HepG2 (cell line): ENCODE measurements around the gene AMD1. TPM values are rescaled to one million over a fixed set of nuclear protein-coding genes. Genes with fewer than 3 reads are reported as not detected.

Source experiments
- ETV6 ChIP-seq: sonication (generic); formaldehyde crosslinking; conservative IDR thresholded peaks from 2 replicates; pipeline ENCODE4 v1.4.0; 2020; ENCODE audit warnings: missing genetic modification reagents
- HOXA7 ChIP-seq: sonication (generic); formaldehyde crosslinking; IDR thresholded peaks from 2 replicates; pipeline ENCODE4 v1.8.1; 2022; ENCODE audit warnings: mild to moderate bottlenecking, missing genetic modification reagents, moderate library complexity
- HOXA9 ChIP-seq: sonication (generic); formaldehyde crosslinking; IDR thresholded peaks from 2 replicates; pipeline ENCODE4 v1.8.1; 2022; ENCODE audit warnings: missing genetic modification reagents, mild to moderate bottlenecking, moderate library complexity, borderline replicate concordance
- KMT2B ChIP-seq: IDR thresholded peaks from 2 replicates; pipeline ENCODE4 v1.6.1; 2016; ENCODE audit warnings: missing genetic modification reagents, missing compliant biosample characterization
- MTF1 ChIP-seq: sonication (generic); formaldehyde crosslinking; IDR thresholded peaks from 2 replicates; pipeline ENCODE4 v1.5.0; 2020; ENCODE audit warnings: missing genetic modification reagents
- PAX8 ChIP-seq: sonication (generic); formaldehyde crosslinking; IDR thresholded peaks from 2 replicates; pipeline ENCODE4 v1.8.0; 2022; ENCODE audit warnings: mild to moderate bottlenecking, missing genetic modification reagents, borderline replicate concordance
- RBAK ChIP-seq: sonication (generic); formaldehyde crosslinking; IDR thresholded peaks from 2 replicates; pipeline ENCODE4 v1.5.1; 2020; ENCODE audit warnings: mild to moderate bottlenecking, missing genetic modification reagents
- SOX13 ChIP-seq, 3 experiments: fragments of 450-650 bp in 1 of 3; sonication (generic) in 1 of 3; formaldehyde crosslinking in 1 of 3; IDR thresholded peaks in 2 of 3; conservative IDR thresholded peaks in 1 of 3; 2 replicates each; pipeline versions ENCODE4 v1.5.0 to v1.6.1; 2016 to 2020; ENCODE audit warnings: antibody characterized with exemption in 1 of 3, mild to moderate bottlenecking in 1 of 3, missing compliant biosample characterization in 1 of 3, missing genetic modification reagents in 1 of 3, moderate library complexity in 1 of 3
- THYN1 ChIP-seq: sonication (generic); formaldehyde crosslinking; IDR thresholded peaks from 2 replicates; pipeline ENCODE4 v1.8.1; 2023; ENCODE audit warnings: low read depth, mild to moderate bottlenecking, moderate library complexity, missing genetic modification reagents, borderline replicate concordance
- YY1 ChIP-seq: IDR thresholded peaks from 2 replicates; pipeline ENCODE4 v1.6.1; 2011; ENCODE audit warnings: low read length, low read depth, moderate library complexity, mild to moderate bottlenecking; ENCODE audit not compliant: insufficient read depth, insufficient replicate concordance
- ZBTB21 ChIP-seq: sonication (generic); formaldehyde crosslinking; IDR thresholded peaks from 2 replicates; pipeline ENCODE4 v1.4.0; 2020; ENCODE audit warnings: missing genetic modification reagents
- ZNF225 ChIP-seq: sonication (generic); formaldehyde crosslinking; IDR thresholded peaks from 2 replicates; pipeline ENCODE4 v1.4.0; 2020; ENCODE audit warnings: mild to moderate bottlenecking, missing genetic modification reagents
- ZNF234 ChIP-seq: sonication (generic); formaldehyde crosslinking; conservative IDR thresholded peaks from 2 replicates; pipeline ENCODE4 v1.5.1; 2020; ENCODE audit warnings: mild to moderate bottlenecking, missing genetic modification reagents
- ZNF747 ChIP-seq: sonication (generic); formaldehyde crosslinking; IDR thresholded peaks from 2 replicates; pipeline ENCODE4 v1.8.1; 2023; ENCODE audit warnings: missing genetic modification reagents, mild to moderate bottlenecking, borderline replicate concordance
- ZNF75D ChIP-seq: sonication (generic); formaldehyde crosslinking; IDR thresholded peaks from 2 replicates; pipeline ENCODE4 v1.8.1; 2023; ENCODE audit warnings: missing genetic modification reagents, mild to moderate bottlenecking, borderline replicate concordance
- polyA plus RNA-seq, 8 experiments: library from polyadenylated mRNA; depleted of rRNA in 3 of 8; stranded (reverse) in 7 of 8; unstranded in 1 of 8; fragments of >200 nt; fragmentation: Illumina TruSeq in 4 of 8; extraction: Trizol in 4 of 8; gene quantifications; 2 replicates each; pipeline versions ENCODE4 v1.2.1 to v1.2.3, GENCODE V29; 2011 to 2016; ENCODE audit warnings: low read depth in 4 of 8, missing spikeins in 1 of 8, mixed read lengths in 1 of 8; ENCODE audit not compliant: insufficient read depth in 1 of 8
- total RNA-seq, 5 experiments: library from RNA; depleted of rRNA; stranded (reverse); fragments of >200 nt; fragmentation: Illumina TruSeq; extraction: Trizol; gene quantifications; 2 replicates each; pipeline ENCODE4 v1.2.3, GENCODE V29; 2016; ENCODE audit warnings: low read depth in 1 of 5
- TF ChIP-seq, protein P1 (sequence below): sonication (generic); formaldehyde crosslinking; IDR thresholded peaks from 2 replicates; pipeline ENCODE4 v1.5.1; 2020; ENCODE audit warnings: missing genetic modification reagents, mild to moderate bottlenecking, borderline replicate concordance
- TF ChIP-seq, protein P2 (sequence below): sonication (generic); formaldehyde crosslinking; IDR thresholded peaks from 2 replicates; pipeline ENCODE4 v1.4.0; 2020; ENCODE audit warnings: mild to moderate bottlenecking, missing genetic modification reagents
- TF ChIP-seq, protein P3 (sequence below): sonication (generic); formaldehyde crosslinking; IDR thresholded peaks from 2 replicates; pipeline ENCODE4 v1.5.0; 2020; ENCODE audit warnings: mild to moderate bottlenecking, missing genetic modification reagents, borderline replicate concordance
- TF ChIP-seq, protein P4 (sequence below): sonication (generic); formaldehyde crosslinking; IDR thresholded peaks from 2 replicates; pipeline ENCODE4 v1.4.0; 2020; ENCODE audit warnings: missing genetic modification reagents, low read depth, mild to moderate bottlenecking, borderline replicate concordance

Gene AMD1
- total and polyA plus RNA-seq, 2 of the 13 experiments (the other 11 are each of a cell fraction or from before 2014, with no cell fraction given), result 108 to 123 TPM

DNA sequence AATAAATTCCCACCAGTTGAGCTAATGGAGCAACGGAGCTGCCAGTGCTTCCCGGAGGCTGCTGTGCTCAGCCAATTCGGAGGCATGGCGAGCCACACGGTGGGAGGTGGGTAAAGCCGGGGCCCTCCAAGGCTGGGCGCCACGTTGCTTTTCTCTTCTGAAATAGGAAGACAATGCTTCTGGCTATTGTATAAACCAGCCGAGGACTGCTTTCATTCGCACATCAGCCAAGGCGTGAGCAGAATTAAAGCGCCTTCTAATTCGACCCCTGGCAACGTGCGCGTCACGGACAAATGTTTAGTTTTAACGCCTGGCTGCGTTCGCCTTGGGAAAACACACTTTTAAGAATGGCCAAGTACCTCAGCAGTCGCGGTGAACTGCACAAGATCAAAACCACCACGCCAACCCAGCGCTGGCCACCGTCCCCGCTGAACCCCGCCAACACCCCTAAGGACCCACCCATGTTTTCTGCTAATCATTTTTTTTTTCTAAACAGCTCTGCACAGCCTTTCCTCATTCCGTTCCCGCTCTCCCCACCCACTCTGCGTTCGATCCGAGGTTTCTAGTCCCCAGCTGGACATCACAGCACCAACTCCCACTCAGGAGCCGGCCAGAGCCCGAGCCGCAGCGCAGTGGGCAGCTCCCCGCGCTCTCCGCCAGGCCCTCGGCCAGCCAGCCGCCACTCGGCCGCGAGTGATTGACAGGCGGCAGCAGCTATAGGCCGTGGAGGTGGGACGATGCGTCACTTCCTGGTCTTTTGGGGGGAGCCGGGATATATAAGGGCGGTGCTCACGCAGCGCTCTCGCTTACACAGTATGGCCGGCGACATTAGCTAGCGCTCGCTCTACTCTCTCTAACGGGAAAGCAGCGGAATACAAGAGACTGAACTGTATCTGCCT, at the start of gene AMD1 (continued):
- TF ChIP-seq, protein P1, sequence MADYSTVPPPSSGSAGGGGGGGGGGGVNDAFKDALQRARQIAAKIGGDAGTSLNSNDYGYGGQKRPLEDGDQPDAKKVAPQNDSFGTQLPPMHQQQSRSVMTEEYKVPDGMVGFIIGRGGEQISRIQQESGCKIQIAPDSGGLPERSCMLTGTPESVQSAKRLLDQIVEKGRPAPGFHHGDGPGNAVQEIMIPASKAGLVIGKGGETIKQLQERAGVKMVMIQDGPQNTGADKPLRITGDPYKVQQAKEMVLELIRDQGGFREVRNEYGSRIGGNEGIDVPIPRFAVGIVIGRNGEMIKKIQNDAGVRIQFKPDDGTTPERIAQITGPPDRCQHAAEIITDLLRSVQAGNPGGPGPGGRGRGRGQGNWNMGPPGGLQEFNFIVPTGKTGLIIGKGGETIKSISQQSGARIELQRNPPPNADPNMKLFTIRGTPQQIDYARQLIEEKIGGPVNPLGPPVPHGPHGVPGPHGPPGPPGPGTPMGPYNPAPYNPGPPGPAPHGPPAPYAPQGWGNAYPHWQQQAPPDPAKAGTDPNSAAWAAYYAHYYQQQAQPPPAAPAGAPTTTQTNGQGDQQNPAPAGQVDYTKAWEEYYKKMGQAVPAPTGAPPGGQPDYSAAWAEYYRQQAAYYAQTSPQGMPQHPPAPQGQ (CRISPR knock-in tag), result no peak
- TF ChIP-seq, protein P2, sequence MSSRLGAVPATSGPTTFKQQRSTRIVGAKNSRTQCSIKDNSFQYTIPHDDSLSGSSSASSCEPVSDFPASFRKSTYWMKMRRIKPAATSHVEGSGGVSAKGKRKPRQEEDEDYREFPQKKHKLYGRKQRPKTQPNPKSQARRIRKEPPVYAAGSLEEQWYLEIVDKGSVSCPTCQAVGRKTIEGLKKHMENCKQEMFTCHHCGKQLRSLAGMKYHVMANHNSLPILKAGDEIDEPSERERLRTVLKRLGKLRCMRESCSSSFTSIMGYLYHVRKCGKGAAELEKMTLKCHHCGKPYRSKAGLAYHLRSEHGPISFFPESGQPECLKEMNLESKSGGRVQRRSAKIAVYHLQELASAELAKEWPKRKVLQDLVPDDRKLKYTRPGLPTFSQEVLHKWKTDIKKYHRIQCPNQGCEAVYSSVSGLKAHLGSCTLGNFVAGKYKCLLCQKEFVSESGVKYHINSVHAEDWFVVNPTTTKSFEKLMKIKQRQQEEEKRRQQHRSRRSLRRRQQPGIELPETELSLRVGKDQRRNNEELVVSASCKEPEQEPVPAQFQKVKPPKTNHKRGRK, result no peak
- no peak for TF ChIP-seq HOXA7
- TF ChIP-seq, protein P3, sequence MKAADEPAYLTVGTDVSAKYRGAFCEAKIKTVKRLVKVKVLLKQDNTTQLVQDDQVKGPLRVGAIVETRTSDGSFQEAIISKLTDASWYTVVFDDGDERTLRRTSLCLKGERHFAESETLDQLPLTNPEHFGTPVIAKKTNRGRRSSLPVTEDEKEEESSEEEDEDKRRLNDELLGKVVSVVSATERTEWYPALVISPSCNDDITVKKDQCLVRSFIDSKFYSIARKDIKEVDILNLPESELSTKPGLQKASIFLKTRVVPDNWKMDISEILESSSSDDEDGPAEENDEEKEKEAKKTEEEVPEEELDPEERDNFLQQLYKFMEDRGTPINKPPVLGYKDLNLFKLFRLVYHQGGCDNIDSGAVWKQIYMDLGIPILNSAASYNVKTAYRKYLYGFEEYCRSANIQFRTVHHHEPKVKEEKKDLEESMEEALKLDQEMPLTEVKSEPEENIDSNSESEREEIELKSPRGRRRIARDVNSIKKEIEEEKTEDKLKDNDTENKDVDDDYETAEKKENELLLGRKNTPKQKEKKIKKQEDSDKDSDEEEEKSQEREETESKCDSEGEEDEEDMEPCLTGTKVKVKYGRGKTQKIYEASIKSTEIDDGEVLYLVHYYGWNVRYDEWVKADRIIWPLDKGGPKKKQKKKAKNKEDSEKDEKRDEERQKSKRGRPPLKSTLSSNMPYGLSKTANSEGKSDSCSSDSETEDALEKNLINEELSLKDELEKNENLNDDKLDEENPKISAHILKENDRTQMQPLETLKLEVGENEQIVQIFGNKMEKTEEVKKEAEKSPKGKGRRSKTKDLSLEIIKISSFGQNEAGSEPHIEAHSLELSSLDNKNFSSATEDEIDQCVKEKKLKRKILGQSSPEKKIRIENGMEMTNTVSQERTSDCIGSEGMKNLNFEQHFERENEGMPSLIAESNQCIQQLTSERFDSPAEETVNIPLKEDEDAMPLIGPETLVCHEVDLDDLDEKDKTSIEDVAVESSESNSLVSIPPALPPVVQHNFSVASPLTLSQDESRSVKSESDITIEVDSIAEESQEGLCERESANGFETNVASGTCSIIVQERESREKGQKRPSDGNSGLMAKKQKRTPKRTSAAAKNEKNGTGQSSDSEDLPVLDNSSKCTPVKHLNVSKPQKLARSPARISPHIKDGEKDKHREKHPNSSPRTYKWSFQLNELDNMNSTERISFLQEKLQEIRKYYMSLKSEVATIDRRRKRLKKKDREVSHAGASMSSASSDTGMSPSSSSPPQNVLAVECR (CRISPR knock-in tag), result peak; percentile 82
- TF ChIP-seq, protein P4, sequence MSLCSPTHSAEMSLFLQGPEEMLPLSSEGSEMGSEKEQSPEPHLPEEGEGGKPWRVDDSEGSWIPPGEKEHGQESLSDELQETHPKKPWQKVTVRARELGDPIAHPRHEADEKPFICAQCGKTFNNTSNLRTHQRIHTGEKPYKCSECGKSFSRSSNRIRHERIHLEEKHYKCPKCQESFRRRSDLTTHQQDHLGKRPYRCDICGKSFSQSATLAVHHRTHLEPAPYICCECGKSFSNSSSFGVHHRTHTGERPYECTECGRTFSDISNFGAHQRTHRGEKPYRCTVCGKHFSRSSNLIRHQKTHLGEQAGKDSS (CRISPR knock-in tag), result no peak
- no peak for TF ChIP-seq THYN1
- TF ChIP-seq ETV6 (CRISPR knock-in tag), result peak; percentile 18; the same call in 1 of the 2 replicates
- TF ChIP-seq PAX8 (CRISPR knock-in tag), result no peak
- peak; percentile 98 for TF ChIP-seq YY1
- peak; percentile 31; the same call in 1 of the 2 replicates for TF ChIP-seq ZNF225 (CRISPR knock-in tag)
- TF ChIP-seq KMT2B (CRISPR knock-in tag), result peak; percentile 86
- TF ChIP-seq ZBTB21 (CRISPR knock-in tag), result no peak
- TF ChIP-seq ZNF75D (CRISPR knock-in tag), result no peak
- TF ChIP-seq MTF1 (CRISPR knock-in tag), result no peak
- TF ChIP-seq ZNF234, result no peak
- no peak for TF ChIP-seq SOX13 (IDR thresholded peaks at IDR 0.05)
- TF ChIP-seq SOX13 (CRISPR knock-in tag; conservative IDR thresholded peaks at IDR 0.05 in 1 of 2, IDR thresholded peaks at IDR 0.05 in 1 of 2), result peak in 1 of 2 experiments; percentile 33; a peak in 1 of 4 replicates
- no peak for TF ChIP-seq ZNF747
- TF ChIP-seq HOXA9 (CRISPR knock-in tag), result no peak; the same call in 1 of the 2 replicates
- 0 out of 2 replicates have a peak, but pooled peaks have one; percentile 23 for TF ChIP-seq RBAK
